Activated gamma-delta T cell treated with anti-CD3 and anti-CD28 coated beads, Interleukin-2, amount 50 U/mL, for 16 hours (primary cell): Measurements from ENCODE around the gene TMA7.
"Not testable (repeated sequence)": the region's sequence is repeated elsewhere in the genome, so short reads cannot be mapped to it uniquely, and the experiment has no call there.

Experiments
- DNase-seq: peaks from one replicate; pipeline ENCODE4 v3.0.0-alpha.2; 2020; ENCODE audit warnings: low read depth

TMA7 gene

DNA sequence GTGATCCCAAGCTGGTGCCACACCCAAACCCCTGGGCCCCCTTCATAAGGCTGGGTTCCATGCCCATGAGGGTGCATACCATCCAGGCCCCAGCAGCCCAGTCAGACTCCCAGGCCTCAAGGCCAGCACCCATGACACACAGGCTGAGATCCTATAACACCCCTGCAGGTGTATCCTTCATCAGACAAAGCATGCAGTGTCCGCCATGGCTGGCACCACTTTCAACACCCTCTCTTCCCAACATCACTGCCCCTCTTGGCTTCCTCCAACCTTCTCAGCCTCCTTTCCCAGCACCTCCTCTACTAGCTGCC lies 3.6 kb upstream of the TMA7 start:
- DNase-seq: no peak

DNA sequence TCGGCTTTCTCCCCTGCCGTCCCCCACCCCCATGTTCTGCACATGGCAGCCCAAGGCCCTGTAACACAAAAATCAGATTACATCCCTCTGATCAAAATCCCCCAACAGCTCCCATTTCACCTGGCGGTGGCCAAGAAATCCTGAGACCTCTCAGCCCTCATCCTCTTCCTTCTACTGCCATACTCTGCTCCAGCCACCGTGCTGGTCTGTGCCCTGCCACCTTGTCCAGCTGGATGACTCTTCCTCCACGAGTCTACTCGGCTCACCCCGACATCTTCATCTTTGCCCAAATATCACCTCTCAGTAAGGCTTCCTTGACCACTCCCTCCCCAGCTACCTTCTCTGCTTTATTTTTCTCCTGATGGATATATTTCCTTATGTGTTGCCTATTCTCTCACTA lies 3.2 kb upstream of the TMA7 start:
- DNase-seq: no peak

DNA sequence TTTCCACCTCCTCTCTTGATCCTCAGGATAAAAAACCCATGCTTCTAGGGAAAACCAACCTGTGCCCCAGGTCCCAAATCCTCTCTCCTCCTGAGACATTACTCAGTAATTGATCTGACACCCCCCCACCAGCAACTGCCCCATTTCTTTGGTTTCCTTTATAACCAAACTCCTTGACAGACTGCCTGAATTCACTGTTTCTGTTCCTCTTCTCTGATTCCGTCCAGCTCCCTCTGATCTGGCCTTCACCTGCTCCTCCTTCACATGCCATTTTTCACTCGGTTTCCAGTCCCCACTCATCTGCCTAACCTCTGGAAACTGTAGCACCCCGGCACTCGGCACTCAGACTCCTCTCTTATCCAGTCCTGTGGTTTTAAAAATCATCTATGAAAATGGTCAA lies 2.2 kb upstream of the TMA7 start:
- no peak for DNase-seq

DNA sequence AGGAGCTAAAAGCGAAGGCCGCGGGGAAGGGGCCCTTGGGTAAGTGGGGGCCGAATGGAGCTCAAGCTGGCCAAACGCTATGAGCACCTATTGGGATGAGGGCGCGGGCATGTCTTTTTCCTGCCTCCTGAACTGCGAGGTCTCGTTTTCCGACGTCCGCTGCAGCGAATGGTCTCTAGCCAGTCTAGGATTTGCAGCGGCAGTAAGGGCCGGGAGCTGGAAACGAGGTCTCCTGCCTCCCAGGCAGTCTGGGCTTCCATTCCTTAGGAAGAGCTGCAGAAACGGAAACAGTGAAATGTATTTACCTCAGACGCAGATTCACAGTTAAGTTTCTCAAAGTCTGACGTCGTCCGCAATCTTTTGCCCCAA lies 517 bp downstream of the TMA7 start:
- DNase-seq: no peak

DNA sequence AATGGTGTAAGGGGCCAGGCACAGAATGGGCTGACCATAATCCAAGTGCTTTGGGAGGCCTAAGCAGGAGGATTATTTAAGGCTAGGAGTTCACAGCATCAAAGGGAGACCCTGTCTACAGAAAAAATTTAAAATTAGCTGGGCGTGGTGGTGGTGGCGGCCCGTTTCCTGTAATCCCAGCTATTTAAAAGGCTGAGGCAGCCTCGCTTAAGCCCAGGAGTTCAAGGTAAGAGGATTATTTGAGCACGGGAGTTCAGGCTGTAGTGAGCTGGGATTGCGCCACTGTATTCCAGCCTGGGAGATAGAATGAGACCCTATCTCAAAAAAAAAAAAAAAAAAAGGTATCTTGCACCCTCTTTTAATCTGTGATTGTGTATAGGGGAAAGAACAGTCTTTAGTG lies 1.9 kb downstream of the TMA7 start:
- DNase-seq: no peak

DNA sequence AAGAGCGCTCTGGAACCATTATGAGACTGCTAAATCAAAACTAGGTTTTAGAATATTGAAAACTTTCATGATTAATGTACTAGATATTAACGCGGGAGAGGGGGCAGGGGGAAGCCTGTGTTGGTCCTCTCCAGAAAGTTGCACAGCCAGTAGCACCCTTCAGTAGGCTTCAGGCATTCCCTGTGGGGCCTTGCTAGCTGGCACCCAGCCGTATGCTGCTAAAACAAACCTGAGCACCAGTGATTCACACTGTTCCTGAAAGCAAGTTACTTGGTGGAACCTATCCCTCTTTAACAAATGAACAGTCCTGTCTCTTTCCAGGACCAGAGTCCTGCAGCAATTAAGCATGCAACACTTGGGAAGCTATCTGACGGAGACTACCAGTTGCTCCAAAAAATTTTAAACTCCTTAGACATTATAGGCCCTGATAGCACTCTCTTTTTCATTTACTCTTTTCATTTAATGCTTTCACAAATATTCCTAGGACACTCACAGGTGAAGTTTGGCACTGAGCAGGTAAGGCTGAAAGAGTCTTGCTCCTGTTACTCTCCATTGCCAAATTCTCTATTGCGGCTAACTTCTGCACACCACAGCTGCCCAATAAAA lies 5.3 kb downstream of the TMA7 start:
- DNase-seq: no peak

DNA sequence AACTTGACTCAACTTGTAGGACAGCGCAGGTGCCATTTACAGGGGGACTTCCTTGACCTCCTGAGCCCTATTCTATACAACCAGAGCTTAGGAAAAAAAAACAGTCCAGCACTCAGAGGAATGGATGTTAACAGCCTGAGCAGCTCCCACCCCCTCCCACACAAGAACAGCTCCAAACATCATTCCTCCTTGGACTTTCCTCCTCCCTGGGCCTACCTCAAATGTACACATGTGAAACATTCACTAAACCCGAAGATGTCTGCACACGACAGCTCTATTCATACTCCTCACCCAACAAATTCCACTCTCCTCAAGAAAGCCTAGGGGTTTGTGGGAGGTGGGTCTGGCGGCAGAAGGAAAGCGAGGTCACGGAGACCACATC lies 6.0 kb downstream of the TMA7 start:
- DNase-seq: no peak

DNA sequence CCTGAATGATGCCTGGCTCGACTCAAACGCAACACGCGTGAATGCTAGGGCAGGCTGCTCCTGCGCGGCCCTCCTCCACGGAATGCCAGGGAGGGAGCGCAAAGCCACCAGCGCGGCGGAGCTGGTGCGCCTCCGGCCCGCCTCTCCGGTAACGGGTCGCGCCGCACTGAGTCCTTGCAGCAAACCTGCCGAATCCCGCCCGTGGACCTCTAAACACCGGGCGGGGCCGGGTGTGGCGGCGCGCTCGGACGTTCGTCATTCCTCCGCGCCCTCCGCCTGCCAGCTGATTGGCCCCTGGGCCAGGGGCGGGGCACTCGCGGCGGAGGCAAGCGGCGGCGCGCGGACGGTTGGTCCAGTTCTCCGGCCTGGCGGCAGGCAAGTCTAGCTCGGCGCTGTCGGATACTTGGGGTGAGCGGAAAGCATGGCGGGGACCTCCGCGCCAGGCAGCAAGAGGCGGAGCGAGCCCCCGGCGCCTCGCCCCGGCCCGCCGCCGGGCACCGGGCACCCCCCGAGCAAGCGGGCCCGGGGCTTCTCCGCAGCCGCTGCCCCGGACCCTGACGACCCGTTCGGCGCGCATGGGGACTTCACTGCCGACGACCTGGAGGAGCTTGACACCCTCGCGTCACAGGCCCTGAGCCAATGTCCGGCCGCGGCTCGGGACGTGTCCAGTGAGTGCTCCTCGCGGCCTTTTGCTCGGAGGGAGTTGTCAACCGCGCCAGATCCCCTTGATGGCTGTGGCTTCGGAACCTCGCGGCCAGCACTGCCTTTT lies 6.6 kb downstream of the TMA7 start, which contains the start of gene ATRIP:
TSS of gene ATRIP (plus strand) at position 313 of the 769 bp plus-strand sequence. CDS start at position 422, 109 bp downstream.
- DNase-seq: peak; percentile 75

DNA sequence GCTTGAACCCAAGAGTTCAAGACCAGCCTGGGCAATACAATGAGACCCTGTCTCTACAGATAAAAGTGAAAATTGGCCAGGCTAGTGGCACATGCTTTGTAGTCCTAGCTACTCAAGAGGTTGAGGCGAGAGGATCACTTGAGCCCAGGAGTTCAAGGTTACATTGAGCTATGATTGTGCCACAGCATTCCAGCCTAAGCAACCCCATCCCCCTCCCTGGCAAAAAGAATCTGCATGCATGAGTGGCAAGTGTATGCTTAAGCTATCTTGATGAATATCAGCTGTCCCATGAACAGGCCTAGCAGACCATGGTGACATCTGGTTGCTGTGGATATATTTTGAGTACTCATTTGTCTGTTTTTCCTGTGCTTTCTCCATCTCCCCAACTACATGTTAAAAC lies 11.2 kb downstream of the TMA7 start:
- no peak for DNase-seq

DNA sequence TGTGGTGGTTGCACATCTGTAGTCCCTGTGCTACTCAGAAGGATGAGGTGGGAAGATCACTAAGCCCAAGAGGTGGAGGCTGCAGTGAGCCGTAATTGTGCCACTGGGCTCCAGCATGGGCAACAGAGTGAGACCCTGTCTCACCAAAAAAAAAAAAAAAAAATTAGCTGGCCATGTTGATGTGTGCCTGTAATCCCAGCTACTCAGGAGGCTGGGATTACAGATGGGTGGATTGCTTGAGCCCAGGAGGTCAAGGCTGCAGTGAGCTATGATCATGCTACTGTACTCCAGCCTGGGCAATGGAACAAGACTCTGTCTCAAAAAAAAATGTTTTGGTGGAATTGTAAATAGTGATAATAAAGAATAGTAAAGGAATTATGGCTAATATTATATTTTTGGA lies 16.4 kb downstream of the TMA7 start:
- DNase-seq: no peak

DNA sequence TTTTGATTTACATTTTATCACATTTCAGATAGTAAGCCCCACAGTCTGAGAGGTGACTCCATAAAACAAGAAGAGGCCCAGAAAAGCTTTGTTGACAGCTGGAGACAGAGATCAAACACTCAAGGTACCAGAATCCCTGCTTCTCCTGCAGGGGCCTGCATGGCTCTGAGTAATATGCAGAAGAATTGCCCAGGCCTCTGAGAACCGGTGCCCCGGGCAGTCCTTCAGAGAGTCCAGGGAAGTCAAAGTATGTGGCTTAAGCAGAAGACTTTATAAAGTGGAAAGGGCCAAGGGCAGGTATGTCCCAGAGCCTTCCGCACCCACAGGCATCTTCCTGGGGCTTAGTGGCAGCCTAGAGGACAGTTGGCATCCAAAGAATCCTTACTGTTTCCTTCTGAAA lies 19.3 kb downstream of the TMA7 start:
- DNase-seq: no peak

DNA sequence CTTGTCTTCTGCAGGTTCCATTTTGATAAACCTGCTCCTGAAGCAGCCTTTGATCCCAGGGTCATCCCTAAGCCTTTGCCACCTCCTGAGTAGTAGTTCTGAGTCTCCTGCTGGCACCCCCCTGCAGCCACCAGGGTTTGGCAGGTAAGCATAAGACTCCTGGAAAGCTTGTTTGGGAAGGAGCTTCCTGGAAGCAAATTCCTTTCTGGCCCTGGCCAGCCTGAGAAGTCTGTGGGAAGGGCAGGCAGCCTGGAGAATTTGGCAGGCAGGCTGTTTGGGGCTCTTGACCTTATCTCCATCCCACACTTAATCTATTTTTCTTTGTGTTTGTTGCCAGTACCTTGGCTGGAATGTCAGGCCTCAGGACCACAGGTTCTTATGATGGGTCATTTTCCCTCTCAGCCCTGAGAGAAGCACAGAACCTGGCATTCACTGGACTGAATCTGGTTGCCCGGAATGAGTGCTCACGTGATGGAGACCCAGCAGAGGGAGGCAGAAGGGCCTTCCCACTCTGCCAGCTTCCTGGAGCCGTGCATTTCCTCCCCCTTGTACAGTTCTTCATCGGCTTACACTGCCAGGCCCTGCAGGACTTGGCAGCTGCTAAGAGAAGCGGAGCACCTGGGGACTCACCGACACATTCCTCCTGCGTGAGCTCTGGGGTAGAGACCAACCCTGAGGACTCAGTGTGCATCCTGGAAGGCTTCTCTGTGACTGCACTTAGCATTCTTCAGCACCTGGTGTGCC lies 19.9 kb downstream of the TMA7 start:
- DNase-seq: no peak

DNA sequence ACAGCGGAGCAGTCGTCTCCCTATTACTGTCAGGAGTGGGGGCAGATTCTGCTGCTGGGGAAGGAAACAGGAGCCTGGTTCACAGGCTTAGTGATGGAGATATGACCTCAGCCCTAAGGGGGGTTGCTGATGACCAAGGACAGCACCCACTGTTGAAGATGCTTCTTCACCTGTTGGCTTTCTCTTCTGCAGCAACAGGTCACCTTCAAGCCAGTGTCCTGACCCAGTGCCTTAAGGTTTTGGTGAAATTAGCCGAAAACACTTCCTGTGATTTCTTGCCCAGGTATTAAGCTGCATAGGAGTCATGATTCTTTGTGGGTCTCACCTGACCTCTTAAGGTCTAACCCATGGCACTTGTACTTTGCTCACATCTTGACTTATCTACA lies 20.5 kb downstream of the TMA7 start:
- DNase-seq: no peak

DNA sequence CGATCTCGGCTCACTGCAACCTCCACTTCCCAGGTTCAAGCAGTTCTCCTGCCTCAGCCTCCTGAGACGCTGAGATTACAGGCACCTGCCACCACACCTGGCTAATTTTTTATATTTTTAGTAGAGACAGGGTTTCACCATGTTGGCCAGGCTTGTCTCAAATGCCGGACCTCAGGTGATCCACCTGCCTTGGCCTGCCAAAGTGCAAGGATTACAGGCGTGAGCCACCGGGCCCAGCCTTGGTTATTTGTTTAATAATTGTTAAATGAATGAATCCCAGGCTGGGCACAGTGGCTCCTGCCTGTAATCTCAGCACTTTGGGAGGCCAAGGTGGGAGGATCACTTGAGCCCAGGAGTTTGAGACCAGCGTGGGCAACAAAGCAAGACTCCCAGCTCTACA lies 21.7 kb downstream of the TMA7 start:
- not testable (repeated sequence) for DNase-seq

DNA sequence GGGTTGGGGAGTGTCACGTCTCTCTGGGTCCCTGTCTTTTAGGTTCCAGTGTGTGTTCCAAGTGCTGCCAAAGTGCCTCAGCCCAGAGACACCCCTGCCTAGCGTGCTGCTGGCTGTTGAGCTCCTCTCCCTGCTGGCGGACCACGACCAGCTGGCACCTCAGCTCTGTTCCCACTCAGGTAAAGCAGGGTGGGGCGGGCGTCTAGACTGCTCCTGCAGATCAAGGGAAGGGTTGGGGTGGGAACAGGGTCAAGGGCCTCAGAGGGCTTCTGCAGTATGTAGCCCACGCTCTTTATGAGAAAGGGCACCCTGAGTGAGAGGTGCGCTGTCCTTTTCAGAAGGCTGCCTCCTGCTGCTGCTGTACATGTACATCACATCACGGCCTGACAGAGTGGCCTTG lies 23.6 kb downstream of the TMA7 start:
- no peak for DNase-seq

DNA sequence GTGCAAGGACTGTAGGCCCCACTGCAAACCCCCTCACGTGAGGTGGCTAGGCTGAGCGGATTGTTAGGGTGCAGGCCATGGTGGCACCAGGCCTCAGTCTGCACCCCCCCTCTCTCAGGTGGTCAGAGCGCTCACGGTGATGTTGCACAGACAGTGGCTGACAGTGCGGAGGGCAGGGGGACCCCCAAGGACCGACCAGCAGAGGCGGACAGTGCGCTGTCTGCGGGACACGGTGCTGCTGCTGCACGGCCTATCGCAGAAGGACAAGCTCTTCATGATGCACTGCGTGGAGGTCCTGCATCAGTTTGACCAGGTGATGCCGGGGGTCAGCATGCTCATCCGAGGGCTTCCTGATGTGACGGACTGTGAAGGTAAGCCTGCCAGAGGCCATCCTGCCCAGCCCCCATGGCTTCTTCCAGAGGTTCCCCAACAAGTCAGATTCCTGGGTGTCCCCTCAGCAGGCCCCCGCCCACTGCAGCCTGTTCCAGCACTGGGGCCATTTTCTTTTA lies 24.7 kb downstream of the TMA7 start:
- no peak for DNase-seq

DNA sequence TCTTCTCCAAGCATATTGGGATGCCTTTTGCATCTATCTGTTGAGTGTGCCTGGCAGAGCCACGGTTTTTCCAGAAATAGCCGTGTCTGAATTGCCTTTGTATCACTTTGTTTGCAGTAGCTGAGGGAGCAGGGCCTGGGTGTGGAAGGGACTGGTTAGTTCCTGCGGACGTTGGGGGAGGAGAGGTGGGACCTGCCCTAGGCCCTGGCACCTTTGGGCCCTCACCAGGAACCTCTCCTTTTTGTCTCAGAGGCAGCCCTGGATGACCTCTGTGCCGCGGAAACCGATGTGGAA lies 25.1 kb downstream of the TMA7 start:
- no peak for DNase-seq

DNA sequence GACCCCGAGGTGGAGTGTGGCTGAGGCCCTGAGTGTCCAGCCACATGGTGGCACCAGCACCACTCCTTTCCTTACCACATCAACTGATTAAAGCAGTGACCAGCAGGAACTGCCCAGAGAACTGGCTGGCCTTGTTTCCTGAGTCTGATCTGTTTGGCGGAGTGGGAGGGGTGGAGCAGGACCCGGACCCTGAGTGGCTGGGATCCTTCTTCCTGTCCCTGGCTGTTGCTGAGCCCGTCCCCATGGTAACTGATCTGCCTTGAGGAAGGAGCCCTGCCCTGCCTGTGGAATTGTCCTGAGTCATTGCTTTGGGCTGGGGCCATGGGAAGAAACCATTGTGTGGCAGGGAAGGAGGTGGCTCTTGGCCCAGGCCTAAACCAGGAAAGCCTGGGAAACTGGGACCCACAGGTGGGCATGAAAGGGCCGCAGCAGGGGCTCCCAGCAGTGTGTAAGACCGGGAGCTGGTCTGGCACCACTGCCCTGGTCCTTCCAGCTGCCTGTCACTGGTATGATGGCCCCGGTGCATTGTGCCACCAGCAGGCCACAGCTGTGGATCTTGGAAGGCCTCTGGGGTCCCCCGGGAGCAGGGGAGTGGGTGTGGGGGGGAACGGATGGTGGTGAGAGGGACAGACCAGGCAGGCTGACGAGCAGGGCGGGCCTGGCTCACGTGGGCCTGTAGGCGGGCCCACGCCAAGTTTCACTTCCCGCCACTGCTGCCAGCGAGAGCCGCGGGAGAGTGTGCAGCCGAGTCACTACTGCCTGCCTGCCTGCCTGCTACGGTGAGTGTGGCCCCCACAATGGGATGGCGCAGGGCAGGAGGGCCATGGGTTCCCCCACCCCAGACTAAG lies 25.7 kb downstream of the TMA7 start:
- DNase-seq: peak; percentile 65

DNA sequence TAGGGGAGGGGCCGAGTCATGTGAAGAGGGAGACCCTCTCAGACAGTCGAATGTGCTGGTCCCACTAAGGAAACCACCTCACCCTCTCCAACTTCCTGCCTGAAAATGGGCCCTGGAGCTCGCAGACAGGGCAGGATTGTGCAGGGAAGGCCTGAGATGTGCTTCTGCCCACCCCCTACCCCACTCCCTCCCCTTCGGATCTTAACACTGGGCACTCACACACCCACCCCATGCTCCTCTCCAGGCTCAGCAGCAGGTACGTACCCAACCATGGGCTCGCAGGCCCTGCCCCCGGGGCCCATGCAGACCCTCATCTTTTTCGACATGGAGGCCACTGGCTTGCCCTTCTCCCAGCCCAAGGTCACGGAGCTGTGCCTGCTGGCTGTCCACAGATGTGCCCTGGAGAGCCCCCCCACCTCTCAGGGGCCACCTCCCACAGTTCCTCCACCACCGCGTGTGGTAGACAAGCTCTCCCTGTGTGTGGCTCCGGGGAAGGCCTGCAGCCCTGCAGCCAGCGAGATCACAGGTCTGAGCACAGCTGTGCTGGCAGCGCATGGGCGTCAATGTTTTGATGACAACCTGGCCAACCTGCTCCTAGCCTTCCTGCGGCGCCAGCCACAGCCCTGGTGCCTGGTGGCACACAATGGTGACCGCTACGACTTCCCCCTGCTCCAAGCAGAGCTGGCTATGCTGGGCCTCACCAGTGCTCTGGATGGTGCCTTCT lies 26.5 kb downstream of the TMA7 start:
- no peak for DNase-seq

DNA sequence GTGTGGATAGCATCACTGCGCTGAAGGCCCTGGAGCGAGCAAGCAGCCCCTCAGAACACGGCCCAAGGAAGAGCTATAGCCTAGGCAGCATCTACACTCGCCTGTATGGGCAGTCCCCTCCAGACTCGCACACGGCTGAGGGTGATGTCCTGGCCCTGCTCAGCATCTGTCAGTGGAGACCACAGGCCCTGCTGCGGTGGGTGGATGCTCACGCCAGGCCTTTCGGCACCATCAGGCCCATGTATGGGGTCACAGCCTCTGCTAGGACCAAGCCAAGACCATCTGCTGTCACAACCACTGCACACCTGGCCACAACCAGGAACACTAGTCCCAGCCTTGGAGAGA lies 27.0 kb downstream of the TMA7 start:
- DNase-seq: no peak

DNA sequence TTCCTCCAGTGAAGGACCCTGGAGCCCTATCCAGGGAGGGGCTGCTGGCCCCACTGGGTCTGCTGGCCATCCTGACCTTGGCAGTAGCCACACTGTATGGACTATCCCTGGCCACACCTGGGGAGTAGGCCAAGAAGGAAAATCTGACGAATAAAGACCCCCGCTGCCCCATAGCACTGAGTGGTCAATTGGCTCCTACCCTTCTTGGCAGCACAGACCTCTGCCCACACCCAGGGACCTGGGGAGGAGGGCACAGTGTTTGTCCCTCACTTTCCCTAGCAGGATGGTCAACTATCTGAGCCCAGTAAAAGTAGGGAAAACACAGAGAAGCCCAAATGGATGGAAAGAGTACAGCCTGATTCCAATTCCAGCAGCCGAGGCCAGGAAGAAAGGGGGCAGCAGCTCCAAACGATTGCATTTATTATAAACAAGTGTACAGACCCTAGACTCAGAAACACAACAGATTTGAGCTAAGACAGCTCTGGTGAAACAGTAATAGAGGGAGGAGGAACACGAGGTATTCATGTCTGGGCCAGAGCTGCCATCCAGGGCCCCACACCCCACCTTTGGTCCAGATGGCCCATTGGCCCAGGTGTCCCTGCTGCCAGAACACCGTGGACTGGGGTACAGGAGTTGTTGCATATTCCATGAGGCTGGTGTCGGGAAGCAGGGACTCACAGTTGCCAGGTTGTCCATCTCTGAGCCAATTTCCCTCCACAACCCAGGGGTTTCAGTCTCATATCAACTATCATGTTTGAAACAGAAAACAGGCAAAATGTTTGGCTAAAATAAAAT lies 27.6 kb downstream of the TMA7 start:
- DNase-seq: no peak
